Trophoblast cell (in vitro differentiated cells and primary cell): Measurements from ENCODE around the gene RPL13.
A peak's percentile ranks its signal among the peaks of the same experiment; 100 is the strongest.

Source experiments
- DNase-seq, 2 donors: peaks; one replicate each; pipeline ENCODE4 v3.0.0-alpha.2; 2016
- H2AFZ ChIP-seq: 2 replicates; pipeline ENCODE4 v1.6.1; 2013; ENCODE audit warnings: low read length, moderate library complexity, mild to moderate bottlenecking; ENCODE audit not compliant: insufficient read depth, poor library complexity
- H2AK5ac ChIP-seq: 2 replicates; pipeline ENCODE4 v1.6.1; 2013; ENCODE audit warnings: mild to moderate bottlenecking, low read length
- H2BK120ac ChIP-seq: 2 replicates; pipeline ENCODE4 v1.6.1; 2013; ENCODE audit warnings: low read length, mild to moderate bottlenecking, moderate library complexity; ENCODE audit not compliant: insufficient read depth, poor library complexity
- H2BK12ac ChIP-seq: 2 replicates; pipeline ENCODE4 v1.6.1; 2013; ENCODE audit warnings: mild to moderate bottlenecking, low read length, moderate library complexity
- H2BK5ac ChIP-seq: 2 replicates; pipeline ENCODE4 v1.6.1; 2013; ENCODE audit warnings: low read length, low read depth, moderate library complexity, mild to moderate bottlenecking; ENCODE audit not compliant: poor library complexity
- H3K14ac ChIP-seq: 2 replicates; pipeline ENCODE4 v1.6.1; 2013; ENCODE audit warnings: mild to moderate bottlenecking, low read length
- H3K18ac ChIP-seq: 2 replicates; pipeline ENCODE4 v1.6.1; 2013; ENCODE audit warnings: mild to moderate bottlenecking, low read length
- H3K23ac ChIP-seq: 2 replicates; pipeline ENCODE4 v1.6.1; 2013; ENCODE audit warnings: low read length
- H3K27ac ChIP-seq: 2 replicates; pipeline ENCODE4 v1.5.1; 2013; ENCODE audit warnings: low read depth, mild to moderate bottlenecking, inconsistent platforms, low read length, moderate library complexity
- H3K27me3 ChIP-seq: 2 replicates; pipeline ENCODE4 v1.6.1; 2013; ENCODE audit warnings: inconsistent platforms, mild to moderate bottlenecking, low read length, moderate library complexity; ENCODE audit not compliant: insufficient read depth
- H3K36me3 ChIP-seq, 2 experiments: 1 replicate in 1 of 2; 2 replicates in 1 of 2; pipeline ENCODE4 v1.6.1; 2013; ENCODE audit warnings: low read length in 2 of 2, mild to moderate bottlenecking in 2 of 2, moderate library complexity in 1 of 2; ENCODE audit not compliant: insufficient read depth in 2 of 2, control insufficient read depth in 1 of 2
- H3K4ac ChIP-seq: 2 replicates; pipeline ENCODE4 v1.6.1; 2013; ENCODE audit warnings: low read depth, mild to moderate bottlenecking, low read length, moderate library complexity
- H3K4me1 ChIP-seq, 2 experiments: 1 replicate in 1 of 2; 2 replicates in 1 of 2; pipeline ENCODE4 v1.6.1; 2013; ENCODE audit warnings: low read length in 2 of 2, mild to moderate bottlenecking in 2 of 2, moderate library complexity in 1 of 2; ENCODE audit not compliant: insufficient read depth in 2 of 2, control insufficient read depth in 1 of 2
- H3K4me2 ChIP-seq: 2 replicates; pipeline ENCODE4 v1.6.1; 2013; ENCODE audit warnings: inconsistent platforms, mild to moderate bottlenecking, low read length, moderate library complexity
- H3K4me3 ChIP-seq: 2 replicates; pipeline ENCODE4 v1.5.1; 2013; ENCODE audit warnings: mild to moderate bottlenecking, low read depth, low read length, inconsistent platforms
- H3K79me1 ChIP-seq: one replicate; pipeline ENCODE4 v1.6.1; 2013; ENCODE audit warnings: low read length
- H3K79me2 ChIP-seq: 2 replicates; pipeline ENCODE4 v1.6.1; 2013; ENCODE audit warnings: low read length, mild to moderate bottlenecking; ENCODE audit not compliant: control insufficient read depth, insufficient read depth, poor library complexity
- H3K9ac ChIP-seq: 2 replicates; pipeline ENCODE4 v1.6.1; 2013; ENCODE audit warnings: mild to moderate bottlenecking, low read length
- H3K9me3 ChIP-seq: 2 replicates; pipeline ENCODE4 v1.6.1; 2013; ENCODE audit warnings: low read depth, mild to moderate bottlenecking, control low read depth, inconsistent platforms, low read length; ENCODE audit not compliant: insufficient read depth
- H4K12ac ChIP-seq: 2 replicates; pipeline ENCODE4 v1.6.1; 2013; ENCODE audit warnings: low read depth, mild to moderate bottlenecking, low read length, moderate library complexity
- H4K8ac ChIP-seq: 2 replicates; pipeline ENCODE4 v1.6.1; 2013; ENCODE audit warnings: low read depth, mild to moderate bottlenecking, low read length, moderate library complexity
- H4K91ac ChIP-seq: one replicate; pipeline ENCODE4 v1.6.1; 2013; ENCODE audit warnings: low read depth, mild to moderate bottlenecking, low read length, moderate library complexity
- WGBS: extraction: QIAGEN DNeasy Blood & Tissue Kit; methylation state at CpG from one replicate; pipeline ENCODE4 v1.1.7; 2013; ENCODE audit warnings: missing lambda C conversion rate; ENCODE audit not compliant: insufficient read length, insufficient coverage; ENCODE audit errors: extremely low coverage; 5-methylcytosine and 5-hydroxymethylcytosine counted together

RPL13 gene

DNA sequence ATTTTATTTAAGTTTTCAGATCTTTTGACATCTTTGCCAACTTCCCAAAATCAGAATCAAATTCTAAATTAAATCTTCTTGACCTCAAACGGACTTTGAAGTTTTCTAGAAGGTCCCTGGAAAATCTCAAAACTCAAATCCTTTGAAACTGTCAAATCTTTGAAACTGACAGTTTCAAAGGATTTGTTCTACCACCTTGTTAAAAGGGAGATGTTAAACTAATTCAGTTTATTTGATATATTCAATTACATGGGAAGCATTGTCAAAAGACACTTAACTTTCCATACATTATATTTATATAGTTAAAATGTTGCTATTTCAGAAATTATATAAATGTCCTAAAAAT lies 49.6 kb downstream of the RPL13 start:
- no peak overlapping the region for H4K8ac ChIP-seq
- DNase-seq: no peak
- no peaks in the 10 kb centered on the region for H3K79me1 ChIP-seq
- H3K4ac ChIP-seq: no peak overlapping the region
- no peaks in the 10 kb centered on the region for H3K79me2 ChIP-seq
- no peaks in the 10 kb centered on the region for H3K27me3 ChIP-seq
- no peak overlapping the region for H2AK5ac ChIP-seq
- H4K91ac ChIP-seq: no peak overlapping the region
- no peak overlapping the region for H3K9ac ChIP-seq
- no peak overlapping the region for H3K27ac ChIP-seq
- no peak overlapping the region for H2BK120ac ChIP-seq
- H3K9me3 ChIP-seq: peaks cover 2% of the 10 kb centered on the region
- no peak overlapping the region for H3K23ac ChIP-seq
- no peak overlapping the region for H2AFZ ChIP-seq
- no peak overlapping the region for H2BK5ac ChIP-seq
- no CpG with 5 or more reads among the region's 1 CpG for WGBS
- no peaks in the 10 kb centered on the region for H3K36me3 ChIP-seq
- H3K18ac ChIP-seq: no peak overlapping the region
- H3K14ac ChIP-seq: no peak overlapping the region
- H4K12ac ChIP-seq: no peak overlapping the region
- no peak overlapping the region for H3K4me2 ChIP-seq
- H3K4me3 ChIP-seq: no peak overlapping the region
- H3K4me1 ChIP-seq: no peaks in the 10 kb centered on the region
- no peak overlapping the region for H2BK12ac ChIP-seq

DNA sequence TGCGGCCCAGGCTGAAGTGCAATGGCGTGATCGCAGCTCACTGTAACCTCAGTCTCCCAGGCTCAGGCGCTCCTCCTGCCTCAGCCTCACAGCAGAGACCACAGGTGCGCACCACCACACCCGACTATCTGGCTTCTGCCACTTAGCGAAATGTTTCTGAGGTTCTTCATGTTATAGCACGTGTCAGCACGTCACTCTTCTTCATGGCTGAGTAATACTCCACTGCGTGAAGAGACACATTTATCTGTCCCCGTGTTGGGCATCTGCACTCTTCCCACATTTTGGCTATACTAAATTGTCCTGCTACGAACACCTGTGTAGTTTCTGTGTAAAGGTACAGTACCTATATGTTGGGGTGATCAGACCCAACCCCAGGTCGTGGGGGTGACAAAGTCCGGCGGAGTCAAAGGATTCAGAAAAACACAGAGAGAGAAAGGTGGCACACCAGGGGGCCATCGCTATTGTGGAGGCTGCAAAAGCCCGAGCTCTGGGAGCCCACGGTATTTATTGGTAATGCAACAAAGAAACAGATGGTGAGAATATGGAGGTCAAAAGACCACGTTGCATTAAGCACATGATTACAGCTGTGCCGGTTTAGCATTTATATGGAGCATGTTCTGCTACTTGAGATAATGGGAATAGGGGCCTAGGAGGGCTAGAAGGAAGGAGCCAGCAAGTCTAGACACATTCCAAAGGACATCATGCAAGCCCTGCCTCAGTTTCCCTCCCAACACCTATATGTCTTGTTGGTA lies 52.1 kb downstream of the RPL13 start:
- H4K12ac ChIP-seq: no peak overlapping the region
- H3K23ac ChIP-seq: no peak overlapping the region
- peak overlapping the region; percentile 23 for H3K4me3 ChIP-seq

DNA sequence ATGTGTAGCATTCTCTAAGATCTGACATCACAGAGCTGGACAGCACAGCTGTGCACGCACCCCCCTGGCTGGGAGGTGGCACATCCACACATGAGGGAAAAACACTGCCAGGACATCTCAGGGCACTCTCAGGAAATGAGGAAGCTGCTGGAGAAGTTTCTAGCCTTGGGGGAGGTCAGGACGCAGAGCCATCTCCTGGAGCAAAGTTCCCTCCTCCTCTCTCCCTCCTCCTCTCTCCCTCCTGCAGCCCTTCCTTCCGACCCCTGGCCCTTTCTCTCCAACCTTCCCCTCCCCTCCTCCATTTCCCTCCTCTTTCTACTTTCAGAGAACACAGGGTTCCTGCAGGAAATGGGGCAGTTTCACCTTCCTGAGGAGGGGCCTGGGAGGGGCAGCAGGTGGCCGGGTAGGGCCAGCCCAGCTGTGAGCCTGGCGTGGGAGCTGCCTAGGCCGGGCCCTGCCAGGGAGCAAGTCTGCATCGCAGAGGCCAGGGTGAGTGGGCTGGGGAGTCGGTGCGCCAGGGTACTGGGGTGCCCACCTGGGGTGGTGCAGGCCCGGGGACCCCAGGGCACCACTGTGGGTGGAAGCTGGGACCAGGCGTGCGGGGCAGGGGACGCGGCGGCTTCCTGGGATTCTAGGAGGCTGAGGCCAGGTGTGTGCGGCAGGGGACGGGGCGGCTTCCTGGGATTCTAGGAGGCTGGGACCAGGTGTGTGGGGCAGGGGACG lies 52.9 kb downstream of the RPL13 start, which contains the start of gene DPEP1:
TSS of gene DPEP1 (plus strand) at position 412 of the 723 bp plus-strand sequence. CDS start 16,769 bp downstream, outside the sequence.
- no peak within 1 kb of the TSS for H2BK120ac ChIP-seq
- no peak within 1 kb of the TSS for H3K4ac ChIP-seq
- H3K4me3 ChIP-seq: peak within 1 kb of the TSS; percentile 23
- no peaks in the 10 kb centered on the region for H3K36me3 ChIP-seq
- no peaks in the 10 kb centered on the region for H3K27me3 ChIP-seq
- H3K79me2 ChIP-seq: no peaks in the 10 kb centered on the region
- no peak for DNase-seq
- H3K4me1 ChIP-seq: no peaks in the 10 kb centered on the region
- no peak within 1 kb of the TSS for H2BK12ac ChIP-seq
- H2AK5ac ChIP-seq: no peak within 1 kb of the TSS
- no peak within 1 kb of the TSS for H4K12ac ChIP-seq
- no peaks in the 10 kb centered on the region for H3K9me3 ChIP-seq
- H3K18ac ChIP-seq: no peak within 1 kb of the TSS
- H2BK5ac ChIP-seq: no peak within 1 kb of the TSS
- no peaks in the 10 kb centered on the region for H3K79me1 ChIP-seq
- H4K8ac ChIP-seq: no peak within 1 kb of the TSS
- H3K23ac ChIP-seq: no peak within 1 kb of the TSS
- H3K4me2 ChIP-seq: no peak within 1 kb of the TSS
- no peak within 1 kb of the TSS for H4K91ac ChIP-seq
- H3K14ac ChIP-seq: no peak within 1 kb of the TSS
- no peak within 1 kb of the TSS for H3K9ac ChIP-seq
- WGBS: no CpG with 5 or more reads among the region's 19 CpGs
- H2AFZ ChIP-seq: no peak within 1 kb of the TSS
- no peak within 1 kb of the TSS for H3K27ac ChIP-seq

More for the DNA sequence above, 52.1 kb downstream of the RPL13 start:
- no peak overlapping the region for H2BK12ac ChIP-seq
- H3K36me3 ChIP-seq: no peaks in the 10 kb centered on the region
- no peak overlapping the region for H4K8ac ChIP-seq
- H3K18ac ChIP-seq: no peak overlapping the region
- H2BK120ac ChIP-seq: no peak overlapping the region
- H3K27me3 ChIP-seq: no peaks in the 10 kb centered on the region
- no peak overlapping the region for H2BK5ac ChIP-seq
- H3K14ac ChIP-seq: no peak overlapping the region
- H3K4ac ChIP-seq: no peak overlapping the region
- H3K9ac ChIP-seq: no peak overlapping the region
- no peaks in the 10 kb centered on the region for H3K79me1 ChIP-seq
- H2AFZ ChIP-seq: no peak overlapping the region
- H3K4me1 ChIP-seq: no peaks in the 10 kb centered on the region
- H3K4me2 ChIP-seq: no peak overlapping the region
- H2AK5ac ChIP-seq: no peak overlapping the region
- DNase-seq: no peak
- H3K79me2 ChIP-seq: no peaks in the 10 kb centered on the region
- H4K91ac ChIP-seq: no peak overlapping the region
- WGBS: no CpG with 5 or more reads among the region's 20 CpGs
- H3K27ac ChIP-seq: no peak overlapping the region
- H3K9me3 ChIP-seq: no peaks in the 10 kb centered on the region

DNA sequence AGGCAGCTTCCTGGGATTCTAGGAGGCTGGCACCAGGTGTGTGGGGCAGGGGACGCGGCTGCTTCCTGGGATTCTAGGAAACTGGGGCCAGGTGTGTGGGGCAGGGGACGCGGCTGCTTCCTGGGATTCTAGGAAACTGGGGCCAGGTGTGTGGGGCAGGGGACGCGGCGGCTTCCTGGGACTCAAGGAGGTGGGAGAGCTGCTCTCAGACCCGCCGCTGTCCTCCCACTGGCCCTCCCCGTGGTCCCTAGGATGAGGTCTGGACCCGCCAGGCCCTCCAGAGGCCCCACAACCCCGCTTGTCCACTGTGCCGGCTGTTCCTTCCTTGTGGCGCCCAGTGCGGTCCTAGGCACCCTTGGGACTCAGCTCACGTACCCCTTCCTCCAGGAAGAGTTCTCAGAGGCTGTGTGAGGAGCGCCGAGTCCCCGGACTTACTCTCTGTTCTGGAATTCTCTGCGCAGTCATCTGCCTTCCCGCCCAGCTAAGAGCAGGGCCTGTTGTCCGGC lies 53.5 kb downstream of the RPL13 start:
- Histone ChIP-seq H4K8ac (no peak overlapping the region), H3K79me1 (no peaks in the 10 kb centered on the region), H3K14ac (no peak overlapping the region), H3K18ac (no peak overlapping the region), H3K4ac (no peak overlapping the region), H2BK120ac (no peak overlapping the region), H3K23ac (no peak overlapping the region), H3K27me3 (no peaks in the 10 kb centered on the region), H2BK5ac (no peak overlapping the region), H2AFZ (no peak overlapping the region), H4K12ac (no peak overlapping the region), H3K79me2 (no peaks in the 10 kb centered on the region), H3K4me1 (no peaks in the 10 kb centered on the region), H2AK5ac (no peak overlapping the region), H3K4me2 (no peak overlapping the region), H3K27ac (no peak overlapping the region), H3K9ac (no peak overlapping the region), H3K36me3 (no peaks in the 10 kb centered on the region), H2BK12ac (no peak overlapping the region), H4K91ac (no peak overlapping the region), H3K4me3 (no peak overlapping the region), H3K9me3 (no peaks in the 10 kb centered on the region)
- no peak for DNase-seq
- WGBS: no CpG with 5 or more reads among the region's 22 CpGs
